GM23338 (cell line): ENCODE measurements around the gene TBC1D32.

Experiments used
- EZH2 ChIP-seq: fragments of 200-600 bp; sonication (generic); IDR thresholded peaks from one replicate; pipeline ENCODE4 v1.8.0; 2017; ENCODE audit warnings: antibody characterized with exemption, mild to moderate bottlenecking, low read depth; ENCODE audit not compliant: unreplicated experiment
- EZH2phosphoT487 ChIP-seq: fragments of 200-600 bp; sonication (generic); IDR thresholded peaks from one replicate; pipeline ENCODE4 v1.8.1; 2018; ENCODE audit warnings: antibody characterized with exemption; ENCODE audit not compliant: unreplicated experiment
- JUNB ChIP-seq: IDR thresholded peaks from one replicate; pipeline ENCODE4 v1.6.1; 2016; ENCODE audit warnings: antibody characterized with exemption; ENCODE audit not compliant: unreplicated experiment
- POLR2AphosphoS5 ChIP-seq: IDR thresholded peaks from 2 replicates; pipeline ENCODE4 v1.6.1; 2016; ENCODE audit warnings: antibody characterized with exemption, low read depth
- ZNF331 ChIP-seq: fragments of 250-450 bp; sonication (Bioruptor Pico); IDR thresholded peaks from 2 replicates; pipeline ENCODE4 v1.5.0; 2020; ENCODE audit warnings: low read depth, mild to moderate bottlenecking, moderate library complexity
- TF ChIP-seq, protein P1 (sequence below), 2 experiments: fragments of 200-600 bp in 1 of 2; sonication (generic) in 1 of 2; conservative IDR thresholded peaks; 2 replicates each; pipeline versions ENCODE4 v1.5.1 to v1.6.1; 2016 to 2017; ENCODE audit warnings: antibody characterized with exemption in 2 of 2, low read depth in 2 of 2, mild to moderate bottlenecking in 2 of 2, moderate library complexity in 1 of 2

DNA sequence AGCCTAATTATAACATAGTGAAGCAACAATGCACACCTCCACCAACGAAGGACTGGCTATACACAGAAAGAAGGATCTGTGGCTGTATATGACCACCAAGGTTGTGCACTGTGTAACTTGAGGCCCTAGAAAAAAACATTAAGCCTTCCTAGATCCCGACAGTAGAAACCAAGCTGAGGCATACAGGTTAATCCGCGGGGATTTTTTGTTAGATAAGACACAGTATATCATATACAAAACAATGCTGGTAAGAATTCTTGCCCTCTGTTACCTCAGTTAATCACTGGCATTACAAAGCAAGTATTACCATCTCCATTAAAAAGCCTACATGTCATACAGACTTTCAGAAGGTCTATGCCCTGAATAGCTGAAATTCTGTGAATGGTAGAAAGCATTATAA lies 228.8 kb downstream of the TBC1D32 start:
- TF ChIP-seq, protein P1, sequence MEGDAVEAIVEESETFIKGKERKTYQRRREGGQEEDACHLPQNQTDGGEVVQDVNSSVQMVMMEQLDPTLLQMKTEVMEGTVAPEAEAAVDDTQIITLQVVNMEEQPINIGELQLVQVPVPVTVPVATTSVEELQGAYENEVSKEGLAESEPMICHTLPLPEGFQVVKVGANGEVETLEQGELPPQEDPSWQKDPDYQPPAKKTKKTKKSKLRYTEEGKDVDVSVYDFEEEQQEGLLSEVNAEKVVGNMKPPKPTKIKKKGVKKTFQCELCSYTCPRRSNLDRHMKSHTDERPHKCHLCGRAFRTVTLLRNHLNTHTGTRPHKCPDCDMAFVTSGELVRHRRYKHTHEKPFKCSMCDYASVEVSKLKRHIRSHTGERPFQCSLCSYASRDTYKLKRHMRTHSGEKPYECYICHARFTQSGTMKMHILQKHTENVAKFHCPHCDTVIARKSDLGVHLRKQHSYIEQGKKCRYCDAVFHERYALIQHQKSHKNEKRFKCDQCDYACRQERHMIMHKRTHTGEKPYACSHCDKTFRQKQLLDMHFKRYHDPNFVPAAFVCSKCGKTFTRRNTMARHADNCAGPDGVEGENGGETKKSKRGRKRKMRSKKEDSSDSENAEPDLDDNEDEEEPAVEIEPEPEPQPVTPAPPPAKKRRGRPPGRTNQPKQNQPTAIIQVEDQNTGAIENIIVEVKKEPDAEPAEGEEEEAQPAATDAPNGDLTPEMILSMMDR (conservative IDR thresholded peaks at IDR 0.05; ENCODE audit: low read depth in 2 of 2) = no peak
- TF ChIP-seq POLR2AphosphoS5 (no peak), EZH2phosphoT487 (no peak), ZNF331 (no peak), EZH2 (no peak), JUNB (no peak)
